HepG2 (cell line): Measurements from ENCODE around the gene ALB. TPM values are rescaled to one million over a fixed set of nuclear protein-coding genes. Genes with fewer than 3 reads are reported as not detected.

ENCODE experiments used
- CCDC6 ChIP-seq: sonication (generic); formaldehyde crosslinking; IDR thresholded peaks from 2 replicates; pipeline ENCODE4 v1.8.1; 2022; ENCODE audit warnings: mild to moderate bottlenecking, missing genetic modification reagents, moderate library complexity
- CERS6 ChIP-seq: sonication (generic); formaldehyde crosslinking; IDR thresholded peaks from 2 replicates; pipeline ENCODE4 v1.5.0; 2020; ENCODE audit warnings: missing genetic modification reagents
- CHCHD3 ChIP-seq: sonication (generic); formaldehyde crosslinking; IDR thresholded peaks from 2 replicates; pipeline ENCODE4 v1.8.0; 2022; ENCODE audit warnings: mild to moderate bottlenecking, missing genetic modification reagents, moderate library complexity
- EZH2 ChIP-seq: conservative IDR thresholded peaks from 2 replicates; pipeline ENCODE4 v1.6.1; 2012; ENCODE audit warnings: mild to moderate bottlenecking, low read depth, low read length, moderate library complexity
- FOSL2 ChIP-seq: sonication (generic); formaldehyde crosslinking; IDR thresholded peaks from 2 replicates; pipeline ENCODE4 v1.4.0; 2020; ENCODE audit warnings: missing genetic modification reagents
- HIVEP1 ChIP-seq: sonication (generic); formaldehyde crosslinking; IDR thresholded peaks from 2 replicates; pipeline ENCODE4 v1.4.0; 2020; ENCODE audit warnings: mild to moderate bottlenecking, missing genetic modification reagents
- PCBP1 ChIP-seq: fragments of 200-400 bp; formaldehyde crosslinking; IDR thresholded peaks from 2 replicates; pipeline ENCODE4 v1.6.1; 2017; ENCODE audit warnings: mild to moderate bottlenecking, low read depth, low read length, borderline replicate concordance
- SAP130 ChIP-seq: IDR thresholded peaks from 2 replicates; pipeline ENCODE4 v1.6.1; 2016; ENCODE audit warnings: low read depth
- TBL1XR1 ChIP-seq: fragments of 150-350 bp; IDR thresholded peaks from 2 replicates; pipeline ENCODE4 v1.6.1; 2014; ENCODE audit warnings: borderline replicate concordance, low read length; ENCODE audit not compliant: partially characterized antibody
- UBTF ChIP-seq: sonication (generic); formaldehyde crosslinking; IDR thresholded peaks from 2 replicates; pipeline ENCODE4 v1.4.0; 2020; ENCODE audit warnings: mild to moderate bottlenecking, missing genetic modification reagents
- ZBTB42 ChIP-seq: sonication (generic); formaldehyde crosslinking; IDR thresholded peaks from 2 replicates; pipeline ENCODE4 v1.5.0; 2020; ENCODE audit warnings: mild to moderate bottlenecking, missing genetic modification reagents
- ZMYM3 ChIP-seq: sonication (generic); formaldehyde crosslinking; IDR thresholded peaks from 2 replicates; pipeline ENCODE4 v1.5.1; 2020; ENCODE audit warnings: mild to moderate bottlenecking, missing genetic modification reagents
- ZNF431 ChIP-seq: sonication (generic); formaldehyde crosslinking; IDR thresholded peaks from 2 replicates; pipeline ENCODE4 v1.9.0; 2022; ENCODE audit warnings: missing genetic modification reagents, low read depth, mild to moderate bottlenecking, borderline replicate concordance
- ZNF432 ChIP-seq: sonication (generic); formaldehyde crosslinking; IDR thresholded peaks from 2 replicates; pipeline ENCODE4 v1.5.0; 2020; ENCODE audit warnings: missing genetic modification reagents, mild to moderate bottlenecking, borderline replicate concordance
- ZNF563 ChIP-seq: sonication (generic); formaldehyde crosslinking; IDR thresholded peaks from 2 replicates; pipeline ENCODE4 v1.8.0; 2022; ENCODE audit warnings: mild to moderate bottlenecking, moderate library complexity, missing genetic modification reagents
- ZNF709 ChIP-seq: sonication (generic); formaldehyde crosslinking; IDR thresholded peaks from 2 replicates; pipeline ENCODE4 v1.5.0; 2020; ENCODE audit warnings: mild to moderate bottlenecking, missing genetic modification reagents
- ZNF83 ChIP-seq: sonication (generic); formaldehyde crosslinking; IDR thresholded peaks from 2 replicates; pipeline ENCODE4 v1.4.0; 2020; ENCODE audit warnings: missing genetic modification reagents, mild to moderate bottlenecking, borderline replicate concordance
- polyA plus RNA-seq, 8 experiments: library from polyadenylated mRNA; depleted of rRNA in 3 of 8; stranded (reverse) in 7 of 8; unstranded in 1 of 8; fragments of >200 nt; fragmentation: Illumina TruSeq in 4 of 8; extraction: Trizol in 4 of 8; gene quantifications; 2 replicates each; pipeline versions ENCODE4 v1.2.1 to v1.2.3, GENCODE V29; 2011 to 2016; ENCODE audit warnings: low read depth in 4 of 8, missing spikeins in 1 of 8, mixed read lengths in 1 of 8; ENCODE audit not compliant: insufficient read depth in 1 of 8
- total RNA-seq, 5 experiments: library from RNA; depleted of rRNA; stranded (reverse); fragments of >200 nt; fragmentation: Illumina TruSeq; extraction: Trizol; gene quantifications; 2 replicates each; pipeline ENCODE4 v1.2.3, GENCODE V29; 2016; ENCODE audit warnings: low read depth in 1 of 5
- TF ChIP-seq, protein P1 (sequence below): sonication (generic); formaldehyde crosslinking; IDR thresholded peaks from 2 replicates; pipeline ENCODE4 v1.8.1; 2023; ENCODE audit warnings: mild to moderate bottlenecking, missing genetic modification reagents
- TF ChIP-seq, protein P2 (sequence below), 2 experiments: IDR thresholded peaks; 2 replicates each; pipeline ENCODE4 v1.6.1; 2011 to 2012; ENCODE audit warnings: low read length in 2 of 2, borderline replicate concordance in 1 of 2, low read depth in 1 of 2, mild to moderate bottlenecking in 1 of 2, moderate library complexity in 1 of 2

ALB gene
- total and polyA plus RNA-seq, 2 of the 13 experiments (the other 11 are each of a cell fraction or from before 2014, with no cell fraction given), result 22,259 to 22,625 TPM

DNA sequence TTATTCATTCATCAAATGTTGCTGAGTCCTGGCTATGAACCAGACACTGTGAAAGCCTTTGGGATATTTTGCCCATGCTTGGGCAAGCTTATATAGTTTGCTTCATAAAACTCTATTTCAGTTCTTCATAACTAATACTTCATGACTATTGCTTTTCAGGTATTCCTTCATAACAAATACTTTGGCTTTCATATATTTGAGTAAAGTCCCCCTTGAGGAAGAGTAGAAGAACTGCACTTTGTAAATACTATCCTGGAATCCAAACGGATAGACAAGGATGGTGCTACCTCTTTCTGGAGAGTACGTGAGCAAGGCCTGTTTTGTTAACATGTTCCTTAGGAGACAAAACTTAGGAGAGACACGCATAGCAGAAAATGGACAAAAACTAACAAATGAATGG is 30.2 kb downstream of the ALB start (continued):
- TF ChIP-seq, protein P1, sequence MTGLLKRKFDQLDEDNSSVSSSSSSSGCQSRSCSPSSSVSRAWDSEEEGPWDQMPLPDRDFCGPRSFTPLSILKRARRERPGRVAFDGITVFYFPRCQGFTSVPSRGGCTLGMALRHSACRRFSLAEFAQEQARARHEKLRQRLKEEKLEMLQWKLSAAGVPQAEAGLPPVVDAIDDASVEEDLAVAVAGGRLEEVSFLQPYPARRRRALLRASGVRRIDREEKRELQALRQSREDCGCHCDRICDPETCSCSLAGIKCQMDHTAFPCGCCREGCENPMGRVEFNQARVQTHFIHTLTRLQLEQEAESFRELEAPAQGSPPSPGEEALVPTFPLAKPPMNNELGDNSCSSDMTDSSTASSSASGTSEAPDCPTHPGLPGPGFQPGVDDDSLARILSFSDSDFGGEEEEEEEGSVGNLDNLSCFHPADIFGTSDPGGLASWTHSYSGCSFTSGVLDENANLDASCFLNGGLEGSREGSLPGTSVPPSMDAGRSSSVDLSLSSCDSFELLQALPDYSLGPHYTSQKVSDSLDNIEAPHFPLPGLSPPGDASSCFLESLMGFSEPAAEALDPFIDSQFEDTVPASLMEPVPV (CRISPR knock-in tag), result no peak
- TF ChIP-seq ZBTB42 (CRISPR knock-in tag) (no peak), CCDC6 (CRISPR knock-in tag) (no peak), HIVEP1 (CRISPR knock-in tag) (no peak), PCBP1 (no peak), ZNF83 (CRISPR knock-in tag) (no peak), CHCHD3 (no peak), ZNF563 (no peak), EZH2 (no peak), SAP130 (CRISPR knock-in tag) (peak; percentile 59), FOSL2 (no peak), ZMYM3 (CRISPR knock-in tag) (no peak), ZNF432 (CRISPR knock-in tag) (no peak), TBL1XR1 (no peak), ZNF709 (CRISPR knock-in tag) (no peak), ZNF431 (CRISPR knock-in tag) (no peak), CERS6 (no peak), UBTF (CRISPR knock-in tag) (no peak)
- TF ChIP-seq, protein P2, sequence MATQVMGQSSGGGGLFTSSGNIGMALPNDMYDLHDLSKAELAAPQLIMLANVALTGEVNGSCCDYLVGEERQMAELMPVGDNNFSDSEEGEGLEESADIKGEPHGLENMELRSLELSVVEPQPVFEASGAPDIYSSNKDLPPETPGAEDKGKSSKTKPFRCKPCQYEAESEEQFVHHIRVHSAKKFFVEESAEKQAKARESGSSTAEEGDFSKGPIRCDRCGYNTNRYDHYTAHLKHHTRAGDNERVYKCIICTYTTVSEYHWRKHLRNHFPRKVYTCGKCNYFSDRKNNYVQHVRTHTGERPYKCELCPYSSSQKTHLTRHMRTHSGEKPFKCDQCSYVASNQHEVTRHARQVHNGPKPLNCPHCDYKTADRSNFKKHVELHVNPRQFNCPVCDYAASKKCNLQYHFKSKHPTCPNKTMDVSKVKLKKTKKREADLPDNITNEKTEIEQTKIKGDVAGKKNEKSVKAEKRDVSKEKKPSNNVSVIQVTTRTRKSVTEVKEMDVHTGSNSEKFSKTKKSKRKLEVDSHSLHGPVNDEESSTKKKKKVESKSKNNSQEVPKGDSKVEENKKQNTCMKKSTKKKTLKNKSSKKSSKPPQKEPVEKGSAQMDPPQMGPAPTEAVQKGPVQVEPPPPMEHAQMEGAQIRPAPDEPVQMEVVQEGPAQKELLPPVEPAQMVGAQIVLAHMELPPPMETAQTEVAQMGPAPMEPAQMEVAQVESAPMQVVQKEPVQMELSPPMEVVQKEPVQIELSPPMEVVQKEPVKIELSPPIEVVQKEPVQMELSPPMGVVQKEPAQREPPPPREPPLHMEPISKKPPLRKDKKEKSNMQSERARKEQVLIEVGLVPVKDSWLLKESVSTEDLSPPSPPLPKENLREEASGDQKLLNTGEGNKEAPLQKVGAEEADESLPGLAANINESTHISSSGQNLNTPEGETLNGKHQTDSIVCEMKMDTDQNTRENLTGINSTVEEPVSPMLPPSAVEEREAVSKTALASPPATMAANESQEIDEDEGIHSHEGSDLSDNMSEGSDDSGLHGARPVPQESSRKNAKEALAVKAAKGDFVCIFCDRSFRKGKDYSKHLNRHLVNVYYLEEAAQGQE (IDR thresholded peaks at IDR 0.05; ENCODE audit: borderline replicate concordance in 1 of 2, low read depth in 1 of 2, low read length in 2 of 2), result no peak
